Choroid plexus epithelial cell (primary cell): ENCODE data around the gene CWC22.

ENCODE experiments used
- DNase-seq: peaks from one replicate; pipeline ENCODE4 v3.0.0-alpha.2; 2010; ENCODE audit warnings: low read depth
- H3K4me3 ChIP-seq: 2 replicates; pipeline ENCODE4 v1.5.1; 2011; ENCODE audit warnings: low read depth, mild to moderate bottlenecking, control low read depth, low read length, moderate library complexity
- CTCF ChIP-seq: conservative IDR thresholded peaks from 2 replicates; pipeline ENCODE4 v1.5.1; 2011; ENCODE audit warnings: low read depth, mild to moderate bottlenecking, control low read depth, inconsistent platforms, low read length, moderate library complexity

CWC22 gene

GRCh38 chr2:180040146-180040925 lies 33.2 kb upstream of the CWC22 start:
- peak; percentile 95 for DNase-seq
- H3K4me3 ChIP-seq: no peak overlapping the region
- TF ChIP-seq CTCF: peak; percentile 43

- peak; percentile 24 for DNase-seq
- no peak for TF ChIP-seq CTCF
- H3K4me3 ChIP-seq: no peak overlapping the region
These were observed 31.9 kb upstream of the CWC22 start for GRCh38 chr2:180038997-180039396.

GRCh38 chr2:180033993-180034894 lies 27.1 kb upstream of the CWC22 start:
- H3K4me3 ChIP-seq: no peak overlapping the region
- no peak for TF ChIP-seq CTCF
- peak; percentile 98 for DNase-seq

- no peak overlapping the region for H3K4me3 ChIP-seq
- TF ChIP-seq CTCF: no peak
- no peak for DNase-seq
These were observed 22.5 kb upstream of the CWC22 start for GRCh38 chr2:180029575-180029974.

GRCh38 chr2:180021850-180022249 lies 14.8 kb upstream of the CWC22 start:
- no peak overlapping the region for H3K4me3 ChIP-seq
- TF ChIP-seq CTCF: no peak
- no peak for DNase-seq

GRCh38 chr2:180017784-180018183 lies 10.7 kb upstream of the CWC22 start:
- H3K4me3 ChIP-seq: no peak overlapping the region
- peak; percentile 48 for DNase-seq

More at GRCh38 chr2:180017784-180018183, 10.7 kb upstream of the CWC22 start:
- no peak for TF ChIP-seq CTCF
